HG02759 (cell line): ENCODE results near the gene DOP1A.

ENCODE experiments used
- ATAC-seq: cut with Tn5 transposase; IDR thresholded peaks from one replicate; pipeline ENCODE4 v1.9.1; 2021; ENCODE audit warnings: mild to moderate bottlenecking, moderate library complexity; ENCODE audit not compliant: unreplicated experiment

Gene DOP1A

GRCh38 chr6:83073615-83074014, 6.1 kb downstream of the DOP1A start:
- ATAC-seq: no peak

- no peak for ATAC-seq
Observed at GRCh38 chr6:83083476-83083875, 16.0 kb downstream of the DOP1A start.

GRCh38 chr6:83086751-83087150, 19.3 kb downstream of the DOP1A start:
- ATAC-seq: peak; percentile 98

- ATAC-seq: no peak
Observed at GRCh38 chr6:83092756-83093399, 25.4 kb downstream of the DOP1A start.

DNA sequence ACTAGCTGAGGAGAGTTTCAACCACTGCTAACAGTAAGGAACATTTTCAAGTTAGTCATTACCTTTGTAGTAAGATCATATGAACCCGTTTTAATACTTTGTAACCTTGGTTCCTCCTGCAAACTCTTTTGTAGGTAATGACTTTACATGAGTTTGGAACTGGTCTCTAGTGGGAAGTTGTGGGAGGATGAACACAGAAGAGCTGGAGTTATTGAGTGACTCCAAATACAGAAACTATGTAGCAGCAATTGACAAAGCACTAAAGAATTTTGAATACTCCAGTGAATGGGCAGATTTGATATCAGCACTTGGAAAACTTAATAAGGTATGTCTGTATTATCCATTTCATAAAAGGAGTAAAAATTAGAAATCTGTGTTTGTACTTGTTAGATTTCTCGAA, 29.3 kb downstream of the DOP1A start:
- ATAC-seq: no peak

DNA sequence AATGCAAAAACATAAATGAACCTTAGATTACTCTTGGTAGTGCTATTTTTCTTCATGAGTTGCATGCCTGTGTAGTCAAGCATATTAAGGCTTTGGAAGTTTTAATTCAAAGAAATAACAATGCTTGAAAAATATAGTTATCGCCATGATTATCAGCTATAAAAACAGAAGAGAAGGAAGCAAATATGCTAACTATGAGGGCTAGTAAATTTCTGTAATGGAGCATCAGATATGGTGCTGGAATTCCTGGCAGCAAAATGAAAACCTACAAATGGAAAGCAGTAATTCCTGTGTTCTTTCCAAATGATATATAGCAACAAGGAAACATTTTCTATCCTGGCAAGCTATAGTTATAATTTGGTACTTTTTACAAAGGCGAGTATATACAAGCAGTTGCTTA, 29.7 kb downstream of the DOP1A start:
- ATAC-seq: no peak

DNA sequence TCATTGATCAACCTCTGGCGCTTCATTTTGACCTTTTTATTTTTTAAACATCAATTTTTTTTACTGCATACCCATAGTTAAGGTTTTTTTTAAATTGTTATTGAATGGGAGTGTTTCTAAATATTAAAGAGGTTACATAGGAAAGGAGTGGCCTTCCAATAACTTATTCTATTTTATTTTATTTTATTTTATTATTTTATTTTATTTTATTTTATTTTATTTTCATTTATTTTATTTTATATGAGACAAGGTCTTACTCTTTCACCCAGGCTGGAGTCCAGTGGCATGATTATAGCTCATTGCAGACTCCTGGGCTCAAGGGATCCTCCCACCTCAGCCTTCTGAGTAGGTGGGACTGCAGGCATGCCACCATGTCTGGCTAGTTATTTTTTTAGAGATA, 30.2 kb downstream of the DOP1A start:
- no peak for ATAC-seq

DNA sequence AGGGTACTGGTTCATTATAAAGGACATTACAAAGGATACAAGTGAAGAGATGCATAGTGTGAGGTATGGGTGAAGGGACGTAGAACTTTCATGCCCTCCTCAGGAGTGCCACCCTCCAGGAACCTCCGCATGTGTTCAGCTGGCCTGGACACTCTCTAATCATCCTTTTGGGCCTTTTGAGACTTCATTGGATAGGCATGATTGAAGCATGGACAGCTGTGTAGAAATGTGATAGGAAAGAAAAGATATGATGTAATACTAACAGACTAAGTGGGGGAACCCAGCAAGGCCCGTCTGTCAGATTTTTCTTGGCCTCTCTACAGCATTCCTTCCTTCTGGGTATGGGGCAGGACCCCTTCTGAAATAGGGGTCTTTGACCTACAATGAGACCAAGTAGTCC, 31.1 kb downstream of the DOP1A start:
- ATAC-seq: no peak

GRCh38 chr6:83108378-83108777, 40.9 kb downstream of the DOP1A start:
- no peak for ATAC-seq

DNA sequence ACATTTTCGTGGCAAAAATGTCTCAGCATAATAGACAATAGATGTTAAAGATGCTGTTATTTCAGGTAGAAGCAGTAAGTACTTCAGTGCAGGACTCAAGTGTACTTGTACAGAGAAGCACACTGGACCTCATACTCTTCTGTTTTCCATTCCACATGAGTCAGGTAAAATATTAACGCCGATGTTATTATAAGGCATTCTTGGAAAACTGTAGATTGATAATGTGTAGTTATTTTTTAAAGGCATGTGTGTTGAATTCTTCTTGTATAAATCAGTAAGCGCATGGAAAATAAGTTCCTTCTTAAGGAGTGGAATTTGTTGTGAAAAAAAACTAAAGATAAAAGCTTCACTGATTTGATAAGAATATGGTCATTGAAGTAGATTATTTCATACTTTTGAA, 45.8 kb downstream of the DOP1A start:
- ATAC-seq: no peak

DNA sequence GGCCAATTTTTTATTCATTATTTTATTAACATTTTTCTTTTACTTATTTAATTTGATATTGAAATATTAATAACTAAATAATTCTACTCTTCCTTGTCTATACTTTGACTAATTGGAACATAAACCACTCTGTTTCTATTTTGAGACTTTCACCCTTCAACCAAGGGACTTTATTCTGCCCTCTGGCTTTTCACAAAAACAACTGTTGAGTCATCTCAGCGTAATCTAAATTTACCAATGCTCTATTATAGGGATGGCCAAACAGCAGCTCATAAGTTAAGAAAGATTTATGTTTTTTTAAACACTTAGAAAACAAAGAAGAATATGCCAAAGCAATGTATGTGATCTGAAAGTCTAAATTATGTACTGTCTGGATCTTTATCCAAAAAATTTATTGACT, 46.7 kb downstream of the DOP1A start:
- no peak for ATAC-seq

DNA sequence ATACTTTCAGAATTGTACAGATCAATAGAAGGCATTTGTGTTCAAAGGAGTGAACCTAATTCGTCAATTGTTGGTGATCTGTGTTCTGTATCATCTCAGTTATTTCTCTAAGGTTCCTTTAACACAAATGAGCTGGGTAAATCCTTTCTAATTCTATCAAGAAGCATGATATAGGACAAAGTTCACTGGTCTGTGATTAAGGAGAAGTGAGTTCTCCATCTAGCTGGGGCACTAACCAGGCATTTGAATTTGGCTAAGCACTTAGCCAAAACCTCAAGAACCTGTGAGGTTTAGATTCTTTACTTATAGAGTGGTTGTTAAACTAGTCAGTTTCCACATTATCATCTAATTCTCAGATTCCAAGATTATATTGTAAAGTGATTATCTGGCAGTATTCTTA, 50.3 kb downstream of the DOP1A start:
- no peak for ATAC-seq

GRCh38 chr6:83119742-83120300, 52.4 kb downstream of the DOP1A start:
- no peak for ATAC-seq

- no peak for ATAC-seq
Observed at GRCh38 chr6:83124553-83124952, 57.1 kb downstream of the DOP1A start.

DNA sequence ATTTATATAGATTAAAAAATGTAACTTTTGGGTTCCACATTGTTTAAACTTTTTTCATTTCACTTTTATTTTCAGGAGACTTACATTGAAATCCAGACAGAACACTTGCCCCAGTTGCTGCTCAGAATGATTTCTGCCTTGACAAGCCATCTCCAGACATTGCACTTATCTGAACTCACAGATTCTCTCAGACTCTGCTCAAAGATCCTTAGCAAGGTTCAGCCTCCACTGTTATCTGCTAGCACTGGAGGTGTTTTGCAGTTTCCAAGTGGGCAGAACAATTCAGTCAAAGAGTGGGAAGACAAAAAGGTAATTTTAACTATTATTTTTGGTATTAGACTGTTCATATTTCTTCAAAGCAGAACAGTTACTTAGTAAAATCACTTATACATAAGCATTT, 58.0 kb downstream of the DOP1A start:
- no peak for ATAC-seq

GRCh38 chr6:83126223-83126622, 58.8 kb downstream of the DOP1A start:
- ATAC-seq: no peak

DNA sequence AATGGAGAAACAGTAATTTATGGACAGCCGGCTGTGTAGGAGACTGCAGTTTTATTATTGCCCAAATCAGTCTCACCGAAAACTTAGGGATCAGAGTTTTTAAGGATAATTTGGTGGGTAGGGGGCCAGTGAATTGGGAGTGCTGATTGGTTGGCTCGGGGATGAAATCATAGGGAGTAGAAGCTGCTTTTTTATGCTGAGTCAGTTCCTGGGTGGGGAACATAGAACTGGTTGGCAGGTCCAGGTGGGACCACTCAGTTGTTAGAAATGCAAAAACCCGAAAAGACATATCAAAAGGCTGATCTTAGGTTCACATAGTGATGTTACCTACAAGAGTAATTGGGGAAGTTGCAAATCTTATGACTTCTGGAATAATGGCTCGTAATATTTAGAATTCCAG, 59.3 kb downstream of the DOP1A start:
- ATAC-seq: no peak

DNA sequence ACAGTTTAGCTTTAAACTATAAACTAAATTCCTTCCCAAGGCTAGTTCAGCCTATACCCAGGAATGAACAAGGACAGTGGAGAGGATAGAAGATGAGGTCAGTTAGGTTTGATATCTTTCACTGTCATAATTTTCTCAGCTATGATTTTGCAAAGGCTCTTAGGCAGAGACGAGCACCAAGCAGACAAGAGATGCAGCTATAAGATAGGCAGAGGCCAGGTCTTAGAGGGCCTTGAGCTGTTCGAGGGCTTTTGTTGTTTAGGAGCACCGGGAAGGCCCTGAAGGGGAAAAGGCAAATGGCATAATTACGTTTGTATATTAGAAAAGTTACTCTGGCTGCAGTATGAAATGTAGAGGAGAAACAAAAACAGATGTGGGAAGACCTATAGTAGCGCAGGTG, 59.8 kb downstream of the DOP1A start:
- no peak for ATAC-seq

- ATAC-seq: no peak
Observed at GRCh38 chr6:83127976-83128375, 60.5 kb downstream of the DOP1A start.

GRCh38 chr6:83132121-83132520, 64.7 kb downstream of the DOP1A start:
- no peak for ATAC-seq

DNA sequence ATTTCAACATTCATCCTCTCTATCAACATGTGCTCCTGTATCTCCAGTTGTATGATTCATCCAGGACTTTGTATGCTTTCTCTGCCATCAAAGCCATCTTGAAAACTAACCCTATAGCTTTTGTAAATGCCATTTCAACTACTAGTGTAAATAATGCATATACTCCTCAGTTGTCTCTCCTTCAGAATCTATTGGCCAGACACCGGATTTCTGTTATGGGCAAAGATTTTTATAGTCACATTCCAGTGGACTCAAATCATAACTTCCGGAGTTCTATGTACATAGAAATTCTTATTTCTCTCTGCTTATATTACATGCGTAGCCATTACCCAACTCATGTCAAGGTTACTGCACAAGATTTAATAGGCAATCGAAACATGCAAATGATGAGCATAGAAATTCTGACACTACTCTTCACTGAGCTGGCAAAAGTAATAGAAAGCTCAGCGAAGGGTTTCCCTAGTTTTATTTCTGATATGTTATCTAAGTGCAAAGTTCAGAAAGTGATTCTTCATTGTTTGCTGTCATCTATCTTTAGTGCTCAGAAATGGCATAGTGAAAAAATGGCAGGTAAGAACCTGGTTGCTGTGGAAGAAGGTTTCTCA, 70.7 kb downstream of the DOP1A start:
- ATAC-seq: no peak

- ATAC-seq: no peak
Observed at GRCh38 chr6:83138758-83139157, 71.3 kb downstream of the DOP1A start.

DNA sequence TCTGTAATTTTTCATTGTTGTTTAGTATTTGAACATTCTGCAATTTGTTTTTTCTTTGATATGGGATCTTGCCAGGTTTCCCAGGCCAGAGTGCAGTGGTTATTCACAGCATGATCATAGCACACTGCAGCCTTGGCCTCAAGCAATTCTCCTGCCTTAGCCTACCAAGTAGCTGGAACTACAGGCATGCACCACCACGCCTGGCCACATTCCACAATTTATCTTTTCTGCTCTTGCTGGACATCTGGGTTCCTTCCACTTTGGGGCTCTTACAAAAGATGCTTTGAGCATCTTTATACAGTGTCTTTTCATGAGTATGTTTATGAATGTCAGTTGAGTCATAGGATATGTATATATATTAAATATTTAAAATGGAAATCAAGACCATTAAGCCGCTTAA, 83.6 kb downstream of the DOP1A start:
- ATAC-seq: no peak
